RPMI8226 (cell line): Measurements from ENCODE around the gene BCL2L13.
A peak's percentile ranks its signal among the peaks of the same experiment; 100 is the strongest.
"Not testable (repeated sequence)": the region's sequence is repeated elsewhere in the genome, so short reads cannot be mapped to it uniquely, and the experiment has no call there.

ENCODE experiments used
- DNase-seq: peaks from one replicate; pipeline ENCODE4 v3.0.0-alpha.2; 2015

The BCL2L13 gene

GRCh38 chr22:17638432-17639246, at the start of gene BCL2L13:
BCL2L13 (plus strand) TSS chr22:17638757; CDS start chr22:17655712, 16,955 bp downstream.
- DNase-seq, result peak; percentile 78

DNA sequence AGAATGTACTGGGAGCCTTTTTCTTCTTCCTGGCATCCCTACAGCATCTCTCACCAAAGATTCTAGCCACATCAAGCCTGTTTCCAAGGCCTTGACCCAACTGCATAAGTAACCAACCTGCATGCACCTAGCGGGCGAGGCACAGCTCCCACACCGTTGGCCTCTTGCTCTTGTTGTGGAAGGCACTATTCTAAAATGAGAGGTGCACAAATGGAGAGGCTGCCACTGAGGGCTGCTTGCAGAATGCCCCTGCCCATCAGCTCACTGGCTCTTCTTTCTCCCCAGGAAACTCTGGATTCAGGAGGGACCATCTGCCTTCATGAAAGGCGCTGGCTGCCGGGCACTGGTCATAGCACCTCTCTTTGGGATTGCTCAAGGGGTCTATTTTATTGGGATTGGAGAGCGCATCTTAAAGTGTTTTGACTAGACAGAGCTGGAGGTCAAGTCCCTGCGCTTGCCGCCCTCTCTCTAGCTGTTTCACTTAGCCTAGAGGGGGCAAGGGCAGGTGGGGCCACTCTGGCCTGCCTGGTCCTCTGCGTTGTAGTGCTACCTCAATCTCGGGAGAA, 48.7 kb upstream of the BCL2L13 start:
- DNase-seq, result no peak

GRCh38 chr22:17590586-17590985, 48.0 kb upstream of the BCL2L13 start:
- no peak for DNase-seq

- no peak for DNase-seq
Measured at GRCh38 chr22:17592201-17592600, 46.4 kb upstream of the BCL2L13 start.

GRCh38 chr22:17596226-17596625, 42.3 kb upstream of the BCL2L13 start:
- DNase-seq, result no peak

DNA sequence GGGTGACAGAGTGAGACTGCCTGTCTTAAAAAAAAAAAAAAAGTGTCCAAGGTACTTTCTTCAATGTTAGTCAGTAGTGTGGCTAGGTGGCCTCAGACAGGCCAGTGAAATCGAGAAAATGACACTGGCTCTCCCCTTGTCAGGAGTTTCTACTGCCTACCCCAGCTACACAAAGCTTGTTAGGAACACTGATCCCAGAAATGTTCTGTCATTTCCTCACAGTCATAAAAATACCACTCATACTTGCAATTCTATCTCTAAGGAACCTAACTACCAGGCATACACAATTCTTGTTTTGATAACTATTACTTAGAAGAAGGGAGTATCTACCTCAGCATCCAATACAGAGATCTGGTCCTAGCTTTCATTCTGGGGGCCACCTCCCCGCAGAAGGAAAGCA, 41.3 kb upstream of the BCL2L13 start:
- no peak for DNase-seq

DNA sequence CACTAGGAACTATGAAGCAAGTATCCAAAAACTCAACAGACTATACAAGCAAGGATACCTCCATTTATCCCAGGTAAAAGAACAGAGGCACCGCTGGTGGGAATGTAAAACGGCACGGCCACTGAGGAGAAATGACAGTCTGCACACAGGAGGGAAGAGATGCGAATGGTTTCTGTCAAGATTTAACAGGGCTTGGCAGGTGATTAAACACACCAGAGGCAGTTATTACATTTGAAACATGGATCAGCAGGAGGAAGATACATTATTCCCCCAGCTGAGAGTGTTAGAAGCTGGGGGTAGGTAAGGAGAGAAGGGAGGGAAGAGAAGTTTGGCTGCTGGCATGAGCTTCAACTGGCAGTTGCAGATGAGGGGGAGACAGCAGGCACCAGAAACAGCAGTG, 40.2 kb upstream of the BCL2L13 start:
- DNase-seq, result no peak

- no peak for DNase-seq
Measured at GRCh38 chr22:17601031-17601430, 37.5 kb upstream of the BCL2L13 start.

DNA sequence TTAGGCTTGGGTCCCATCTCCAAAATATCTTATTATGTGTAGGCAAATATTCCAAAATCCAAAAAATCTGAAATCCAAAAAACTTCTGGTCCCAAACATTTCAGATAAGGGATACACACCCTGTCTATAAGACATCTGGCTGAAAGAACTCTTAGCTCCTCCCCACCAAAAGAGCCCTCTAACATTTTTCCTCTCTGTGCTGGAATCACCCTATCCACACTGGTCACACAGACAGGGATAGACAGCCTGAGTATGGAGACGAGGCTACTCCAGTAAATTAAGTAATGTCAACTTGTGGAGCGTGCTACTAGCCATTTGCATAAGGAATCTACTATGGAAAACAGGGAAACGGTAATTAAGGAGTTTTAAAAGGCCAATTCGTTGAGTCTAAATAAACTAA, 34.9 kb upstream of the BCL2L13 start:
- no peak for DNase-seq

- DNase-seq, result no peak
Measured at GRCh38 chr22:17606496-17606895, 32.1 kb upstream of the BCL2L13 start.

- DNase-seq, result no peak
Measured at GRCh38 chr22:17607891-17608521, 30.6 kb upstream of the BCL2L13 start.

DNA sequence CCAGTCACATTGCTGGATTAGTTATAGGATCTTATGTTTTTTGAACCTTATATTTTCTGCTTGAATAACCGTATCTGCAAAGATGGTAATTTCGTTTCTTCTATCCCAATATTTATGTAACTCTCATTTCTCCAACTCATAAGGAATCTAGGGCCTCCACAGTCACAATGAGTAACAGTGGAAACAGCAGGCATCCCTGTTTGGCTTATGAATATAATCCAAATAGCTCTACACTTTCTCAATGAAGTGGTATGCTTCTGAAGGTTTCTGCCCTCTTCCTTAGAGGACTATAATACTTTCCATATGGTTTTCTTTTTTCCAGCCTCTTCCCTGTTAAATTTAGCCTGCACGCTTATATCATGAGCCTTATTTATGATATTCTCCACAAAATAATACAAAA, 26.5 kb upstream of the BCL2L13 start:
- no peak for DNase-seq

DNA sequence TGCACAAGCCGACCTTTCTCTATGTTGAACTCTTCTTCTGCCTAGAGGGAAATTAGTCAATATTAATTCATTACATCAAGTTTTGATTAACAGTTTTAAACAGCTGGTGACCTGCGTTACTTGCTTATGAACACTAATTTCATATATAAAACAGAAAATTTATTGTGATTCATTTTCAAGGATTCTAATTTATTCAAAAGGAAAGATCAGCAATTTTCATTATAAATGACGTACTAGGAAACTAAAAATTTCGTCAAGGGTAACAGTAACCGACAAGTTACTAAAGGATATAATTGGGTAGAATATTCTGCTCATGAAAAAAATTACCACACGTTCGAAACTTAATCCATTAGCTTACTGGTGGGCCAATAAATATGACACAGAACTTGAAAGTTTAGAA, 25.3 kb upstream of the BCL2L13 start:
- DNase-seq, result no peak

DNA sequence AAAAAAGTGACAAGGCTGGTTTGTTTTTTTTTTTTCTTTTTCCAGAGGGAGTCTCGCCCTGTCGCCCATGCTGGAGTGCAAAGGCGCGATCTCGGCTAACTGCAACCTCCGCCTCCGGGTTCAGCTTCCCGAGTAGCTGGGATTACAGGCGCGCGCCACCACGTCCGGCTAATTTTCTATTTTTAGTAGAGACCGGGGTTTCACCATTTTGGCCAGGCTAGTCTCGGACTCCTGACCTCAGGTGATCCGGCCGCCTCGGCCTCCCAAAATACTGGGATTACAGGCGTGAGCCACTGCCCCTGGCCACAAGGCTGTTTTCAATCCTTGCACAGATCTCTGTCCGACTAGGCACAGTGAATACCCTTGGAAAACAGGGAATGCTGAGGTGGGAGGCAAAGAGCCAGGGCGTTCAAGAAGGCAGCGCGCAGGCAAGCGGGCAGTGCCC, 10.6 kb upstream of the BCL2L13 start:
- no peak for DNase-seq

DNA sequence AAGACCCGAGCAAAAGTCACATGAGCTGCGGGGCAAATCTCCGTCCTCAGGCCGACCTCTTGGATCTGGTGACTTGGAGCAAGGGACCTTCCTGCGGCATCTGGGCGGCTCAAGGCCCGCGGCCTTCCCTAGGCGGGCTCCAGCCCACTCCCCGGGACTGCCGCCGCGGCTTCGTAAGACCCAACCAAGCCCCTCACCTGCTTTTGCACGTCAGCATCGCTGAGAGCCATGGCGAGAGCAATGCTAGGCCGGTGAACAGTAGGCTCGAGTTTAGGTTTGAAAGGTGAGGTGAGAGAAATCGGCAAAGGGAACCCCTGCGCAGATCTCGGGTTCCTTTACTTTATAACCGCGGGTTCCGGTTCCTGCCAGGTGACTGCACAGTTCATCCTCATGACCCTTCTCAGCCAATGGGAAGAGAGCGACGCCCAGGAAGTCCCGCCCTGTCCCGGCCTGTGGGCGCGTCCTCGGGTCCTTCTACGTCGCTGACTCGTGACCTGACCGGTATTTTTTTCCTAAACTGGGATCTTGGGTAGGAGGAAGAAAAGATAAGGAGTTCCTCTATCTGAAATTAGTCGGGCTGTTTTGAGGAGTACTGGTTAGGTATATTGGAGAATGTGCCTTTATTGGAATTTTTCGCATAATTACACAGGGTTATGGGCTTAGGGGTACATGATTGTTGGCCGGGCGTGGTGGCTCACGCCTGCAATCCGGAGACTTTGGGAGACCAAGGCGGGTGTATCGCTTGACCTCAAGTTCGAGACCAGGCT, 10.0 kb upstream of the BCL2L13 start, which contains the start of gene ATP6V1E1:
TSS of gene ATP6V1E1 (minus strand) at position 344 of the 767 bp plus-strand sequence. CDS start at position 230, 114 bp downstream.
- peak; percentile 83 for DNase-seq

DNA sequence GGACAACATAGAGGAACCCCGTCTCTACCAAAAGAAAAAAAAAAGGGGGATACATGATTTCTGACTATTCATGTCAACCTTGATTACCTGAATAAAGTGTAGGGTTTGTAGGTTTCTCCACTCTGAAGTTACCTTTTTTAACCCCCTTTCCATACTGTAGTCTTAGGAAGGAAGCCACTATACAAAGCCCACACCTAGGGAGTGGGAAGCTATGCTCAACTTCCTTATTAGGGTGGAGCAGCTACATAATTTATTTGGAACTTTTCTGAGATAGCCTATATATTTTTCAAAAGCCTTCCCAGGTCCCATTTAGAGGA, 9.4 kb upstream of the BCL2L13 start:
- no peak for DNase-seq

- no peak for DNase-seq
Measured at GRCh38 chr22:17629641-17630040, 8.9 kb upstream of the BCL2L13 start.

DNA sequence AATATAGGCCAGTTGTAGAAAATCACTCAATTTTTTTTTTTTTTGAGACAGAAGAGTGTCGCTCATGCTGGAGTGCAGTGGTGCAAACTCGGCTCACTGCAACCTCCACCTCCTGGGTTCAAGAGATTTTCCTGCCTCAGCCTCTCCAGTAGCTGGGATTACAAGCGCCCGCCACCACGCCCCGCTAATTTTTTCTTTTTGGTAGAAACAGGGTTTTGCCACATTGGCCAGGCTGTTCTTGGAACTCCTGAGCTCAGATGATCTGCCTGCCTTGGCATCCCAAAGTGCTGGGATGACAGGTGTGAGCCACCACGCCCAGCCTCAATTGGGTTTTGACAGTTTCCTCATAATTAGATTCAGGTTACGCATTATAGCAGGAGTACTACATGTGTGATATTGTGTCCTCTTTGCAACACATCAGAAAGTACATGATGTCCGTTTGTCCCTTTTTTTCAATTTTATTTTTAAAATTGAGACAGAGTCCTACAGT, 7.4 kb upstream of the BCL2L13 start:
- no peak for DNase-seq

GRCh38 chr22:17633217-17633997, 5.2 kb upstream of the BCL2L13 start:
- no peak for DNase-seq

GRCh38 chr22:17633998-17634323, 4.6 kb upstream of the BCL2L13 start:
- no peak for DNase-seq

- DNase-seq, result no peak
Measured at GRCh38 chr22:17634696-17635095, 3.9 kb upstream of the BCL2L13 start.

DNA sequence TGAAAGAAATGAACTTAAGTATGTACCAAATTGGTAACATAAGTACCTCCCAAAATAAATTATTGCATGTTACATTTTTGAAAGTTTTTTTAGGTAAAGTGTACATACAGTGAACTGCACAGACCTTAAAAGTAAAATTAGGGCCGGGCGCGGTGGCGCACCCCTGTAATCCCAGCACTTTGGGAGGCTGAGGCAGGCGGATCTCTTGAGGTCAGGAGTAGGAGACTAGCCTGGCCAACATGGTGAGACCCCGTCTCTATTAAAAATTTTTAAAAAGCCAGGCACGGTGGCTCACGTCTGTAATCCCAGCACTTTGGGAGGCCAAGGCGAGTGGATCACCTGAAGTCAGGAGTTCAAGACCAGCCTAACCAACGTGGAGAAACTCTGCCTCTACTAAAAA, 1.7 kb upstream of the BCL2L13 start:
- DNase-seq, result not testable (repeated sequence)
